Measurements from ENCODE around the gene NRG4.

NRG4 gene

DNA sequence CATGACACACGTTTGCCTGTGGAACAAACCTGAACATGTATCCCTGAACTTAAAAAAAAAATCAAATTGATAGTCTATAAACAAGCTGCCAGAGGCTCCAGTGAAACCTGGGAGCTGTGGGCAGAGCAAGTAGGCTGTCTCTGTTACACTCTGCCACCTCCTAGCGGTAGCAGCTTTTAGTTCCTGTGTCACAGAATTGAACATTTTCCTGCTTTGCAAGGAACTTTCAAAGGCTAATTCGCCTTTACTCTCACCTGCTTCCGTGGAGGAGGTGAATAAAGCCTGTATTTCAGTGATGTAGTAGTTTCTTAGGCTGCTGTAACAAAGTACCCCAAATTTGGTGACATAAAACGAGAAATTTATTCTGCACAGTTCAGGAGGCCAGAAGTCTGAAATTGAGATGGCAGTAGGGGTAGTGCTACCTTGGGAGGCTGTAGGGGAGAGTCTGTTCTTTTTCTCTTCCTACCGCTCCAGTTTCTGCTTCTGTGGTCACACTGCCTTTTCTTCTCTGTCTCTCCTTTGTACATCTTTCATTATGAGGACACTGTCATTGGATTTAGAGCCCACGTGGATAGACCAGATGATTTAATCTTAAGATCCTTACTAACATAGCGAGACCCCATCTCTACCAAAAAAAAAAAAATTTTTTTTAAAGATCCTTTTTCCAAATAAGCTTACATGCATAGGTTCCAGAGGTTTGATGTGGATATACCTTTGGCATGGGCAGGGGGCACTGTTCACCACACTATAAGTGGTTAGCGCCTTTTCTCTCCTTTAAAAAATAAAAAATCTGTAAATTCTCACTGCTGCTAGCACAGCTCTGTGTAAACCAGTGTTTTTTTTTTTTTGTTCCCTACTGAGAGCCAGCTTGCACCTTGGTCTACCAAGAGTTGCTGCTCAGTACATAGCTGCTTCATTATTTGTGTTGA lies 83.3 kb downstream of the NRG4 start:
- DNase-seq (ENCODE audit: low read depth), result peak; percentile 70
- TF ChIP-seq CTCF (conservative IDR thresholded peaks at IDR 0.05; ENCODE audit: low read depth, low read length), result peak; percentile 77
- H3K4me3 ChIP-seq (ENCODE audit: low read depth, low read length), result no peak overlapping the region

- no peak for TF ChIP-seq CTCF (conservative IDR thresholded peaks at IDR 0.05; ENCODE audit: low read depth, low read length)
- DNase-seq (ENCODE audit: low read depth), result no peak
- H3K4me3 ChIP-seq (ENCODE audit: low read depth, low read length), result no peak overlapping the region
Measured at GRCh38 chr15:75927601-75928000, 84.6 kb downstream of the NRG4 start.

- DNase-seq (ENCODE audit: low read depth), result no peak
- H3K4me3 ChIP-seq (ENCODE audit: low read depth, low read length), result no peak overlapping the region
- no peak for TF ChIP-seq CTCF (conservative IDR thresholded peaks at IDR 0.05; ENCODE audit: low read depth, low read length)
Measured at GRCh38 chr15:75926931-75927330, 85.3 kb downstream of the NRG4 start.

- no peak for TF ChIP-seq CTCF (conservative IDR thresholded peaks at IDR 0.05; ENCODE audit: low read depth, low read length)
- no peak for DNase-seq (ENCODE audit: low read depth)
- H3K4me3 ChIP-seq (ENCODE audit: low read depth, low read length), result no peak overlapping the region
Measured at GRCh38 chr15:75925440-75925839, 86.8 kb downstream of the NRG4 start.

- no peak overlapping the region for H3K4me3 ChIP-seq (ENCODE audit: low read depth, low read length)
- DNase-seq (ENCODE audit: low read depth), result no peak
- no peak for TF ChIP-seq CTCF (conservative IDR thresholded peaks at IDR 0.05; ENCODE audit: low read depth, low read length)
Measured at GRCh38 chr15:75924576-75924975, 87.6 kb downstream of the NRG4 start.

DNA sequence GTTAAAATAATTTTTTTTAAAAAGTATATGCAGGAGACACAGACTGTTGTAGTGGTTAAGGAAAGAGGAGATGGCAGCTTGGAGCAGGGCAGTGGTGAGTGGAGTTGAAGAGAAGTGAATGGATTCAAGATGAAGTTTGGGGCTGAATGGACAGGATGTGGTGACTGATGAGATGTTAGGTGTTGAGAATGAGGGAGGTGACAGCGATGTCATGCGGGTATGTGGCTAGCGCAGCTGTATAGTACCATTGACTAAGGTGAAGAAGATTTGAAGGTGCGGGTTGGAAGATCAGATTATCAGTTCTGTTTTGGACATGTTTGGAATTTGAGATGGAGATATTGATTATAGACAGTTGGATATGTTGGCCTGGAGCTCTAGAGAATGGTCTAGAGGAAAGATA lies 88.5 kb downstream of the NRG4 start:
- DNase-seq (ENCODE audit: low read depth), result no peak
- no peak overlapping the region for H3K4me3 ChIP-seq (ENCODE audit: low read depth, low read length)
- no peak for TF ChIP-seq CTCF (conservative IDR thresholded peaks at IDR 0.05; ENCODE audit: low read depth, low read length)

All from choroid plexus epithelial cell (primary cell).